SH-SY5Y (cell line): ENCODE measurements around the gene ABCB1.

Experiments used
- GATA2 ChIP-seq: IDR thresholded peaks from 2 replicates; pipeline ENCODE4 v1.6.1; 2011; ENCODE audit warnings: mild to moderate bottlenecking, low read depth, low read length
- GATA3 ChIP-seq: IDR thresholded peaks from 2 replicates; pipeline ENCODE4 v1.6.1; 2011; ENCODE audit warnings: low read depth, mild to moderate bottlenecking, low read length, moderate library complexity

Gene ABCB1

GRCh38 chr7:87596696-87597095, 4.0 kb downstream of the ABCB1 start:
- TF ChIP-seq GATA3 (no peak), GATA2 (no peak)

DNA sequence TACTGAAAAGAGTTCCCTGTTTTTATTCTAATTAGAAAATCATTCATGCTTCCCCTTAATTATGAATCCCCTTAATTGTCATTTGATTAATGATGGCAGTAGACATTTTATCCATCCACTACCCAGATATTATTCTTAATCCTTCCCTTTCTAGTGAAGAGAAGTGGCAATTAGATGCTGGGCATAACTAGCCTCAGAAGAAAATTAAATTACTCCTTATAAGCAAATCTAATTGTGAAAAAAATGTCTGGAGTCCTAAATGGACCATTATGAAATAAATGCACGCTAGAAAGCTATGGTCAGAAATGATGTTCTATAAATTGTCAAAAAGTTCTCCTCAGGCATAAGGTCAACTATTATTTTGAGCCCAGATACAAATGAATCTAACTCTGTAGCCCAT, 4.5 kb downstream of the ABCB1 start:
- no peak for TF ChIP-seq GATA3
- no peak for TF ChIP-seq GATA2

- TF ChIP-seq GATA3, result no peak
Measured at GRCh38 chr7:87592300-87592699, 8.4 kb downstream of the ABCB1 start.

DNA sequence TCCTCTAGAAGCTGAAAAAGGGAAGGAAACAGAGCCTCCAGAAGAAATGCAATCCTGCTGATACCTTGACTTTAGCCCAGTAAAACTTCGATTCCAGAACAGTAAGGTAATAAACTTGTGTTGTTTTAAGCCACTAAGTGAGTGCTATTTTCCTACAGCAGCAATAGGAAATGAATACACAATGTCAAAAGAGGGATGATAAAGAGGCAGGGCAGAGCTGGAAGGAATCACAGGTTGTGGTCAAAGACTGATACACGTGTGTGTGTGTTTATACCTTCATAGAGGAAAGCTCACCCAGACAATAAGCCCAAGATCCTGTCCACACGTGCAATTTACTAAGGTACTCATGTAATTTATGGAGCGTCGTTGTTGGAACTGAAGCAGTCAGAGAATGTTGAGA, 9.5 kb downstream of the ABCB1 start:
- TF ChIP-seq GATA2 (no peak), GATA3 (no peak)

DNA sequence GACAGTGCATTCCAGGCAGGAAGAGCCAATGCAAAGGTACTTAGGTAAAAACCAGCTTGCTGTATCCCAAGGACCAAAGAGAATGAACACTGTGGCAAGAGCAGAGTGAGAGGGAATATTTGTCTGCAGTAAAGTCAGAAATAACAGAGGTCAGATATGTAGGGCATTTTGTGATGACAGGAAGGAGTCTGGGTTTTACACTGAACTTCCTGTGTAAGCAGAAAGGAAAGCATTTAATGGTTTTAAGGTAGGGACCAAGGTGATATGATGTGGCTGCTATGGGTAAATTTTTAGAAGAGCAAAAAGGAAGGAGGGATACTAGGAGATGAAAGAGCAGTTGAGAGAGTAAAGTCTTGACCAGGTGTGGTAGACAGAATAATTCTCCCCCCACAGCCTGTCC, 10.1 kb downstream of the ABCB1 start:
- TF ChIP-seq GATA2 (no peak), GATA3 (no peak)

DNA sequence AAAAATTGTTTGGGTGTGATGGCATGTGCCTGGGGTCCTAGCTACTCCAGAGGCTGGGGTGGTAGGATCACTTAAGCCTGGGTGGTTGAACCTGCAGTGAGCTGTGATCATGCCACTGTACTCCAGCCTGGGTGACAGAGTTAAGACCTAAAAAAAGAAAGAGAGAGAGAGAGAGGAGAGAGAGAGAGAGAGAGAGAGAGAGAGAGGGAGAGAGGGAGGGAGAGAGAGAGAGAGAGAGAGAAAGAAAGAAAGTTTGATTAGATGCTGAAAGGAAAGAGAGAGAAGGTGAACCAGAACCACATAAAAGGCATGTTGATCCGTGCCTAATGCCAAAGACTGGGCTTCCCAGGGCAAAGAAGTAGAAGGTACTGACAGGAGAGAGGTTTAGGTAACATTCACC, 11.1 kb downstream of the ABCB1 start:
- TF ChIP-seq GATA2 (no peak), GATA3 (no peak)

DNA sequence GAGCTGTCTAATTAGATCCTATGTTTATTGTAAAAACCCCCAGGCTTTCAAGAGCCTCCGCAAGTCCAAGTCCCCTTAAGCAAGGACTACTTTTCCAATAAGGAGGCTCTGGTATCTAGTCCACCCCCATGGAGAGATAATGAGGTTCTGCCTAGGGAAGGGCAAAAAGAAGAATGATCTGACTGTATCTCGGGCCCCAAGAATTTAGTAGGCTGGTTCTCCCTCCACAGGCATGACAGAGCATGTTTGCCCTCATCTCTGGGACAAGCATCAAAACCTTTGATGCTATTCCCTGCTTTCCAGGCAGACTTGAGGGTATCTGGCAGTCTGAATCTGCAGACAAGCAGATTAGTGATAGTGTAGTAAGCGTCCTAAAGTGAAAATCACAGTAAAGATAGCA, 19.0 kb downstream of the ABCB1 start:
- TF ChIP-seq GATA2 (no peak), GATA3 (no peak)

GRCh38 chr7:87580636-87581035, 20.0 kb downstream of the ABCB1 start:
- no peak for TF ChIP-seq GATA2
- no peak for TF ChIP-seq GATA3

GRCh38 chr7:87575521-87575920, 25.2 kb downstream of the ABCB1 start:
- TF ChIP-seq GATA3 (no peak), GATA2 (no peak)

- no peak for TF ChIP-seq GATA2
- TF ChIP-seq GATA3, result no peak
Measured at GRCh38 chr7:87574630-87575029, 26.1 kb downstream of the ABCB1 start.

DNA sequence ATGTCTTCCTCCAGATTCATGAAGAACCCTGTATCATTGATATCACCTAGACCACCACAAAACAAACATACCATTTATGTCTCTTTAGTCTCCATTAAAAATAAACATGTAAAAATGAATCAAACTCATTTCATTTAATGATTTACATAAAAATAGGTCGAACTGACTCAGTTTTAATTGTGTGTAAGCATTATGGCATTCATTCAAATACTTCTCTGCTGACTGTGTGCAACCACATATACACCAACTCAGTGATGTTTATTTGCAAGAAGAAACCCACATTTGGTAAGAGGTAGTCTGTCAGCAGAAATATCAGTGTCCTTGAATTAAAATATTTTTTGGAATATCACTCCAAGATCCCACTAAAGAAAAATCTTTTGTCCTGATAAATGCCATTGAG, 30.5 kb downstream of the ABCB1 start:
- TF ChIP-seq GATA2, result no peak
- TF ChIP-seq GATA3, result no peak

DNA sequence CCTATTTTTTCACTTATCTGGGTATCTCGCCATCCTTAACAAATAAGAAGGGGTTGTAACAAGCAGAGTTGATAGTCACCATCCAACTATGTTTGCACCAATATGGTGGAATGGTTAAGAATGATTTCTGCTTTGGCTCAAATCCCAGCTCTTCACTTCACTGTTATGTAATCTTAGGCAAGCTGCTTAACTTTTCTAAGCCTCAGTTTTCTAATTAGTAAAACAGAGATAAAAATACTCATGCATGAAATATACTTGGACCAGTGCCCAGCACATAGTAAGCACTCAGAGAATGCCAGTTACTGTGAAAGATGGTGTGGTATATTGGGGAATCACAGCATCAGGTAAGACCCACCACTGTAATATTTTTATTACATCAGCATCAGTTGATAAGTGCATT, 33.6 kb downstream of the ABCB1 start:
- TF ChIP-seq GATA2, result no peak
- no peak for TF ChIP-seq GATA3

- no peak for TF ChIP-seq GATA2
- no peak for TF ChIP-seq GATA3
Measured at GRCh38 chr7:87566311-87566900, 34.3 kb downstream of the ABCB1 start.

GRCh38 chr7:87565877-87566276, 34.8 kb downstream of the ABCB1 start:
- TF ChIP-seq GATA3 (no peak), GATA2 (no peak)

- TF ChIP-seq GATA2, result no peak
- TF ChIP-seq GATA3, result no peak
Measured at GRCh38 chr7:87564296-87564963, 36.3 kb downstream of the ABCB1 start.

DNA sequence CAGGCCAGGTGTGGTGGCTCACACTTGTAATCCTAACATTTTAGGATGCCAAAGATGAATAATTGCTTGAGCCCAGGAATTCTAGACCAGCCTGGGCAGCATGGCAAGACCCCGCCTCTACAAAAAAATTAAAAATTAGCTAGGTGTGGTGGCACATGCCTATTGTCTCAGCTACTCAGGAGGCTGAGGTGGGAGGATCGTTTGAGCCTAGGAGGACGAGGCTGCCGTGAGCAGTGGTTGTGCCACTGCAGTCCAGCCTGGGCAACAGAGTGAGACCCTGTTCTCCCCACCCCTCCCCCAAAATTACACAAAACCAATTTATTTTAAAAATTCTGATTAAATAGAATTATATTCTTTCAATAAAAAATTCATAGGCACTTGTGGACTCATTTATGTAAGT, 39.0 kb downstream of the ABCB1 start:
- no peak for TF ChIP-seq GATA3
- TF ChIP-seq GATA2, result no peak

DNA sequence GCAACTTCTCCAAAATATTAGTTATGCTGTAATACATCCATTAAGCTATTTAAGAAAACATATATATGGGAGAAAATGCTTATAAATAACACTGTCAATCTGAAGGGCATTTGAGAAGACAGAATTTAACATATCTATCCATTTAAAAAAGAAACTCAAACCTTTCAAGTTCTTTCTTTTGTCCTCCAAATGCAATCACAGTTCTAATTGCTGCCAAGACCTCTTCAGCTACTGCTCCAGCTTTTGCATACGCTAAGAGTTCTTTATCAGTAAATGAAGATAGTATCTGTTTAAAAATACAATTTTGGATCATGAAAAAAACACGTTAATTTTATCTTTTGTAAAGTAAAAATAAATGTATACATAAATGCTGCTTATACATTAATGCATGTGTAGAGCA, 39.6 kb downstream of the ABCB1 start:
- TF ChIP-seq GATA3, result no peak
- no peak for TF ChIP-seq GATA2
